LNCAP (cell line): ENCODE data around the gene LMBR1.

Source experiments
- TF ChIP-seq, protein P1 (sequence below): fragments of 450-650 bp; IDR thresholded peaks from 2 replicates; pipeline ENCODE4 v1.5.1; 2017; ENCODE audit warnings: mild to moderate bottlenecking

Gene LMBR1

DNA sequence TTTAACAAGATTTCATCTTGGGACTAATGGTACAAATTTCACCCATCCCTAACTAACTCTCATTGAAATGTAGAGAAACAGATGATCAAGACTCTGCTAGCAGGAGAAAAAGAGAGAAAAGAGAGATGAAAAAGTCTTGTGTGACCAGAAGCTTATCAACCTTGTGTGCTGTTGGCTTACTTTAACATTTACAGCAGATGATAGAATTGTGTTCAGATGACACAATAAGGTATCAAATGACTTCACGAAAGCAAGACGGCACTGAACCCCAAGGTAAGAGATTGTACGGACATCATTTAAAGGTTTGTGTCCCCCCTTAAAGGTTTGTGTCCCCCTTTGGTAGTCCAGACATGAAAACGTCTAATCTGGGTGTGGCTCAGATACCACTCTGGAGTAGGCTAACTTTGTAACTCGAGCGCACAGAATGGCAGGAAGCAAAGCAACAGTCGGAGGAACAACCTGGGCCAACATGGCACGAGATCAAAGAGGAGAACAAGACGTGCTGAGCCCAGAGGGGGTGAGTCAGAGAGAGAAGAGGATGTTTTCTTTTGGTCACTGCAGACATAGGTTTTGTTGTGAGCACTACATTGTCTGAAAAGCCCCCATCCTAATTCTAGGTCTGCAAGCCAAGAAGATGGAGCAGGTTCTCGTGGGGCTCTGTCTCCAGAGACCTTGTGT, 10.4 kb upstream of the LMBR1 start:
- TF ChIP-seq, protein P1, sequence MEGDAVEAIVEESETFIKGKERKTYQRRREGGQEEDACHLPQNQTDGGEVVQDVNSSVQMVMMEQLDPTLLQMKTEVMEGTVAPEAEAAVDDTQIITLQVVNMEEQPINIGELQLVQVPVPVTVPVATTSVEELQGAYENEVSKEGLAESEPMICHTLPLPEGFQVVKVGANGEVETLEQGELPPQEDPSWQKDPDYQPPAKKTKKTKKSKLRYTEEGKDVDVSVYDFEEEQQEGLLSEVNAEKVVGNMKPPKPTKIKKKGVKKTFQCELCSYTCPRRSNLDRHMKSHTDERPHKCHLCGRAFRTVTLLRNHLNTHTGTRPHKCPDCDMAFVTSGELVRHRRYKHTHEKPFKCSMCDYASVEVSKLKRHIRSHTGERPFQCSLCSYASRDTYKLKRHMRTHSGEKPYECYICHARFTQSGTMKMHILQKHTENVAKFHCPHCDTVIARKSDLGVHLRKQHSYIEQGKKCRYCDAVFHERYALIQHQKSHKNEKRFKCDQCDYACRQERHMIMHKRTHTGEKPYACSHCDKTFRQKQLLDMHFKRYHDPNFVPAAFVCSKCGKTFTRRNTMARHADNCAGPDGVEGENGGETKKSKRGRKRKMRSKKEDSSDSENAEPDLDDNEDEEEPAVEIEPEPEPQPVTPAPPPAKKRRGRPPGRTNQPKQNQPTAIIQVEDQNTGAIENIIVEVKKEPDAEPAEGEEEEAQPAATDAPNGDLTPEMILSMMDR: no peak

- TF ChIP-seq, protein P1: no peak
Observed at GRCh38 chr7:156898938-156899337, 6.0 kb upstream of the LMBR1 start.

DNA sequence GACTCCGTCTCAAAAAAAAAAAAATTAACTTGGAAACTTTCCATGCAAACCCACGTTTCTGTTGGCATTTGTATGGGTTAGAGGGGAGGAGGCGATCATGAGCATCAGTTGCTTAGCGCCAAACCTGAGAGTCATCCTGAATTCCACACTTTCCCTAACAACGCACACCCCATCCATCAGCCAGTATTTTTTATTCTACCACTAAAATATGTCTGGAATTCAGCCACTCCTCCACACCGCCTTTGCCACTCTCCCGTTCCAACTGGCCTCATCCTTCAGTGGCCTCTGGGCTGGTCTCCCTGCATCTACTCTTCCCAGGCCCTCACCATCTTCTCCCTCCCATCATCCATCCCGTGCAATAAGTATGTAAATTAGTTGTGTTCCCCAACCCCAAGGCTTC, 4.7 kb upstream of the LMBR1 start:
- TF ChIP-seq, protein P1: no peak

GRCh38 chr7:156896388-156897022, 3.5 kb upstream of the LMBR1 start:
- TF ChIP-seq, protein P1: no peak

DNA sequence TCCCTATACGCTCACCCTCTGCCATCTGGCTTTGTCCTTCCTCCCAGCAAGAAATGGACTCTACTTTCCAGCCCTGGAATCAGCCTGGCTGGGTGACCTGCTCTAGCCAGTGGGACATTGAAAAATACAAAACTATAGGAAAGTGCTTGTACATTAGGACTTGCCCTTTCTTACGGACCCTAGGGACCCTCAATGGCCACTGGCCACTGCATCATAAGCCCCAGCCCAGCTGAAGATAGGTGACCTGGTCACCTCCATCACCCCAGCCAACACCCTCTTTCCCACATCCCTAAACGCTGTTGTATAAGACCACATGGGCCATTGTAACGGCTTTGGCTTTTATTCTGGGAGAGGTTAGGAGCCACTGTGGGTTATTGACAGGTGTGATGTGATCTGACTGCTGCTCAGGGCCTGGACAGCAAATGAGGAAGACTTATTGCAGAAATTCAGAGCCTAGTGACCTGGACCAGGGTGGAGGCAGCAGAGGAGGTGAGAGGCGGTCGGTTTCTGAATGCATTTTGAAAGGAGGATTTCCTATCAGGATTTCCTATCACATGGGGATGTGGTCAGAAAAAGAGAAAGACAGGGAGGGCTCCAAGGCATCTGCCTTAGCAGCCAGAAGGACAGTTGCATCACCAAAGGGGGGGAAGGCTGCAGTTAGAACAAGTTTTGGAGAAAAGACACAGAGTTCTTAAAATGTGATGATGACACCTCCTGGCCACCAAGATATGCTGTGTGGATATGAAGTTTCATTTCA, 2.2 kb upstream of the LMBR1 start:
- TF ChIP-seq, protein P1: no peak

GRCh38 chr7:156892081-156892800, 742 bp downstream of the LMBR1 start:
- TF ChIP-seq, protein P1: no peak

GRCh38 chr7:156889746-156890145, 3.2 kb downstream of the LMBR1 start:
- TF ChIP-seq, protein P1: no peak
